ENCODE measurements around the gene ZNF614. TPM values are rescaled to one million over a fixed set of nuclear protein-coding genes. Genes with fewer than 3 reads are reported as not detected.

Gene ZNF614
- total and polyA plus RNA-seq, 2 of the 13 experiments (the other 11 are each of a cell fraction or from before 2014, with no cell fraction given): 13.0 to 22.8 TPM

DNA sequence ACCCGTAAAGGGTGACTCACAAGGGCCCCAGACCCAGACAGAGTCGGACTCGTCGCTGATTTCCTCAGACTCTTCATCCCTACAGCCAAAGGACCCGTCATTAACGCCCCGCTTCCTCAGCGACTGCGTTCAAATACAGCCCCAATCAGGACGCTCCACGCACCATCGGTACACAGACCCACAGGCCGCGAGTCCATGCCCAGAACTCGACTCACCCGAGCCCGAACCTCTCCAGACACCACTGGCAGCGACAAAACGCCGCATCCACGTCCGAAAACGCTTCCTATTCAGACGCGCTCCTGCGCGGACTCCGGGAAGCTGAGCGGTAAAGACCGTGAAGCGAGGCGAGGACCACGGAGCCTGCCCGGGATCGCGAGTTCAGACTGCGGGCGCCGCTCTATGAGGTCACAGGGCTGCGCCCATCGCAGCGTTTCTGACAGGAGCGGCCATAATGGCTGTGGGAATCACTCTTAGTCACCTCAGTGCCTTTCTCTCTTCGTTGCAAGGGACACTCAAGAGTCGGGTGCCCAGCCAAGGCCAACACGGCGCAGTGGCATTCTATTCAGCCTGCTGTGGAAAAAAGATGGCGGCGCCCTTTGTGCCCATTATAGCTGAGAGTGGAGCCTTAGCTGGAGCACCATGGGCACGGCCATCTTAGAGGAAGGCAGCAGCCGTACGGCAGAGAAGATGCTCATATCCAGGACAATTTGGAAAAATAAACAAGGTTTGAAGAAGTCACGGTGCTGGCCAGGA, at the start of gene ZNF614 (continued):
- peak in 1 of 2 experiments; percentile 48; a peak in 1 of 4 replicates for TF ChIP-seq EP300 (IDR thresholded peaks at IDR 0.05; ENCODE audit: low read depth in 2 of 2, low read length in 2 of 2)
- peak; percentile 12; the same call in 1 of the 2 replicates for TF ChIP-seq EP300 (CRISPR knock-in tag; IDR thresholded peaks at IDR 0.05; ENCODE audit: borderline replicate concordance)
- TF ChIP-seq SNAPC2 (CRISPR knock-in tag; IDR thresholded peaks at IDR 0.05): peak; percentile 79; the same call in 1 of the 2 replicates
- TF ChIP-seq ZNF121 (CRISPR knock-in tag; IDR thresholded peaks at IDR 0.05): no peak
- TF ChIP-seq FOSL2 (CRISPR knock-in tag; IDR thresholded peaks at IDR 0.05): peak; percentile 58
- no peak for TF ChIP-seq ZNF569 (CRISPR knock-in tag; IDR thresholded peaks at IDR 0.05; ENCODE audit: borderline replicate concordance)
- TF ChIP-seq MAF1 (CRISPR knock-in tag; IDR thresholded peaks at IDR 0.05; ENCODE audit: borderline replicate concordance): 0 out of 2 replicates have a peak, but pooled peaks have one; percentile 30
- TF ChIP-seq ZIK1 (CRISPR knock-in tag; IDR thresholded peaks at IDR 0.05; ENCODE audit: borderline replicate concordance, low read depth): no peak
- TF ChIP-seq SMAD1 (CRISPR knock-in tag; IDR thresholded peaks at IDR 0.05; ENCODE audit: borderline replicate concordance, low read depth): 0 out of 2 replicates have a peak, but pooled peaks have one; percentile 87
- TF ChIP-seq, protein P1, sequence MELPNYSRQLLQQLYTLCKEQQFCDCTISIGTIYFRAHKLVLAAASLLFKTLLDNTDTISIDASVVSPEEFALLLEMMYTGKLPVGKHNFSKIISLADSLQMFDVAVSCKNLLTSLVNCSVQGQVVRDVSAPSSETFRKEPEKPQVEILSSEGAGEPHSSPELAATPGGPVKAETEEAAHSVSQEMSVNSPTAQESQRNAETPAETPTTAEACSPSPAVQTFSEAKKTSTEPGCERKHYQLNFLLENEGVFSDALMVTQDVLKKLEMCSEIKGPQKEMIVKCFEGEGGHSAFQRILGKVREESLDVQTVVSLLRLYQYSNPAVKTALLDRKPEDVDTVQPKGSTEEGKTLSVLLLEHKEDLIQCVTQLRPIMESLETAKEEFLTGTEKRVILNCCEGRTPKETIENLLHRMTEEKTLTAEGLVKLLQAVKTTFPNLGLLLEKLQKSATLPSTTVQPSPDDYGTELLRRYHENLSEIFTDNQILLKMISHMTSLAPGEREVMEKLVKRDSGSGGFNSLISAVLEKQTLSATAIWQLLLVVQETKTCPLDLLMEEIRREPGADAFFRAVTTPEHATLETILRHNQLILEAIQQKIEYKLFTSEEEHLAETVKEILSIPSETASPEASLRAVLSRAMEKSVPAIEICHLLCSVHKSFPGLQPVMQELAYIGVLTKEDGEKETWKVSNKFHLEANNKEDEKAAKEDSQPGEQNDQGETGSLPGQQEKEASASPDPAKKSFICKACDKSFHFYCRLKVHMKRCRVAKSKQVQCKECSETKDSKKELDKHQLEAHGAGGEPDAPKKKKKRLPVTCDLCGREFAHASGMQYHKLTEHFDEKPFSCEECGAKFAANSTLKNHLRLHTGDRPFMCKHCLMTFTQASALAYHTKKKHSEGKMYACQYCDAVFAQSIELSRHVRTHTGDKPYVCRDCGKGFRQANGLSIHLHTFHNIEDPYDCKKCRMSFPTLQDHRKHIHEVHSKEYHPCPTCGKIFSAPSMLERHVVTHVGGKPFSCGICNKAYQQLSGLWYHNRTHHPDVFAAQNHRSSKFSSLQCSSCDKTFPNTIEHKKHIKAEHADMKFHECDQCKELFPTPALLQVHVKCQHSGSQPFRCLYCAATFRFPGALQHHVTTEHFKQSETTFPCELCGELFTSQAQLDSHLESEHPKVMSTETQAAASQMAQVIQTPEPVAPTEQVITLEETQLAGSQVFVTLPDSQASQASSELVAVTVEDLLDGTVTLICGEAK (IDR thresholded peaks at IDR 0.05): no peak
- TF ChIP-seq, protein P1 (CRISPR knock-in tag; IDR thresholded peaks at IDR 0.05): peak; percentile 70; the same call in 1 of the 2 replicates
- no peak for TF ChIP-seq NR3C1 (CRISPR knock-in tag; IDR thresholded peaks at IDR 0.05)
- TF ChIP-seq PAWR (CRISPR knock-in tag; IDR thresholded peaks at IDR 0.05; ENCODE audit: borderline replicate concordance): no peak
- peak; percentile 44; the same call in 1 of the 2 replicates for TF ChIP-seq ZNF510 (CRISPR knock-in tag; IDR thresholded peaks at IDR 0.05; ENCODE audit: low read depth)
- TF ChIP-seq, protein P2, sequence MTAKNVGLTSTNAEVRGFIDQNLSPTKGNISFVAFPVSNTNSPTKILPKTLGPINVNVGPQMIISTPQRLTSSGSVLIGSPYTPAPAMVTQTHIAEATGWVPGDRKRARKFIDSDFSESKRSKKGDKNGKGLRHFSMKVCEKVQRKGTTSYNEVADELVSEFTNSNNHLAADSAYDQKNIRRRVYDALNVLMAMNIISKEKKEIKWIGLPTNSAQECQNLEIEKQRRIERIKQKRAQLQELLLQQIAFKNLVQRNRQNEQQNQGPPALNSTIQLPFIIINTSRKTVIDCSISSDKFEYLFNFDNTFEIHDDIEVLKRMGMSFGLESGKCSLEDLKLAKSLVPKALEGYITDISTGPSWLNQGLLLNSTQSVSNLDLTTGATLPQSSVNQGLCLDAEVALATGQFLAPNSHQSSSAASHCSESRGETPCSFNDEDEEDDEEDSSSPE (CRISPR knock-in tag; IDR thresholded peaks at IDR 0.05): 0 out of 2 replicates have a peak, but pooled peaks have one; percentile 14
- TF ChIP-seq, protein P3, sequence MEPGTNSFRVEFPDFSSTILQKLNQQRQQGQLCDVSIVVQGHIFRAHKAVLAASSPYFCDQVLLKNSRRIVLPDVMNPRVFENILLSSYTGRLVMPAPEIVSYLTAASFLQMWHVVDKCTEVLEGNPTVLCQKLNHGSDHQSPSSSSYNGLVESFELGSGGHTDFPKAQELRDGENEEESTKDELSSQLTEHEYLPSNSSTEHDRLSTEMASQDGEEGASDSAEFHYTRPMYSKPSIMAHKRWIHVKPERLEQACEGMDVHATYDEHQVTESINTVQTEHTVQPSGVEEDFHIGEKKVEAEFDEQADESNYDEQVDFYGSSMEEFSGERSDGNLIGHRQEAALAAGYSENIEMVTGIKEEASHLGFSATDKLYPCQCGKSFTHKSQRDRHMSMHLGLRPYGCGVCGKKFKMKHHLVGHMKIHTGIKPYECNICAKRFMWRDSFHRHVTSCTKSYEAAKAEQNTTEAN (CRISPR knock-in tag; conservative IDR thresholded peaks at IDR 0.05): 0 out of 2 replicates have a peak, but pooled peaks have one; percentile 43
- TF ChIP-seq ZFY (CRISPR knock-in tag; IDR thresholded peaks at IDR 0.05): peak; percentile 92

All from HepG2 (cell line).